GDM1 (cell line): ENCODE measurements around the gene HNRNPF.
"Not testable (repeated sequence)": the region's sequence is repeated elsewhere in the genome, so short reads cannot be mapped to it uniquely, and the experiment has no call there.

Experiments
- DNase-seq: peaks from one replicate; lab custom pipeline; 2025; lab: John Stamatoyannopoulos, UW

HNRNPF gene

DNA sequence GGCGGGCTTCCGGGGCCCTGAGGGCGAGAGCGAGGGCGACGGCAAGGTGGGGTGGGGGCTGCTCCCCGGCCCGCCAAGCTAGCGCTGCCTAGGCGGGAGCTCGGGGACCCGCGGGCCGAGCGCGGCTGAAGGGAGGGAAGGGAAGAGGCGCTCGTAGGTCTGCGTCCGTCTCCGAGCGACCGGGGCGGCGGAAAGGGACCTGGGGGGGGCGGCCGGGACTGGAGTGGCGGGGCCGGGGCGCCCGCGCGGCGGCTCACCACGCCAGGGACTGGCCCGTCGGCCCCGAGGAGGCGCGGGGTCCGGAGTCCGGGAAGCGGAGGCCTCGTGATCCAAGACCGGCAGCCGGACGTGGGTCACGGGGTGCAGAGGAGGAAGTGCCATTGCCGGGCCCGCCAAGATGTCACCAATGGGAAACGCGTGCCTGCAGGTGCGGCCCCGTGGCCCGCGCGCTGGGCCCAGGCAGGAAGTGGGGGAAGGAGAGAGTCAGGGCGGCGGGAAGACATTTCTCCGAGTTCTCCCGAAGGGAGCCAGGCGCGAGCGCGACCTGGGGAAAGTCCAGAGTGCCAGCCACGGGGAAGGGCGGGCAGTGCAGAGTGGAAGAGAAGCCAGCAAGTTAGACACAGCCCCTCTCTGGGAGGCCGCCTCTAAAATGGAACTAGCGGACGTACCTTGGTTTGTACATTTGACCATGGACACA, 11.9 kb downstream of the HNRNPF start:
- no peak for DNase-seq

DNA sequence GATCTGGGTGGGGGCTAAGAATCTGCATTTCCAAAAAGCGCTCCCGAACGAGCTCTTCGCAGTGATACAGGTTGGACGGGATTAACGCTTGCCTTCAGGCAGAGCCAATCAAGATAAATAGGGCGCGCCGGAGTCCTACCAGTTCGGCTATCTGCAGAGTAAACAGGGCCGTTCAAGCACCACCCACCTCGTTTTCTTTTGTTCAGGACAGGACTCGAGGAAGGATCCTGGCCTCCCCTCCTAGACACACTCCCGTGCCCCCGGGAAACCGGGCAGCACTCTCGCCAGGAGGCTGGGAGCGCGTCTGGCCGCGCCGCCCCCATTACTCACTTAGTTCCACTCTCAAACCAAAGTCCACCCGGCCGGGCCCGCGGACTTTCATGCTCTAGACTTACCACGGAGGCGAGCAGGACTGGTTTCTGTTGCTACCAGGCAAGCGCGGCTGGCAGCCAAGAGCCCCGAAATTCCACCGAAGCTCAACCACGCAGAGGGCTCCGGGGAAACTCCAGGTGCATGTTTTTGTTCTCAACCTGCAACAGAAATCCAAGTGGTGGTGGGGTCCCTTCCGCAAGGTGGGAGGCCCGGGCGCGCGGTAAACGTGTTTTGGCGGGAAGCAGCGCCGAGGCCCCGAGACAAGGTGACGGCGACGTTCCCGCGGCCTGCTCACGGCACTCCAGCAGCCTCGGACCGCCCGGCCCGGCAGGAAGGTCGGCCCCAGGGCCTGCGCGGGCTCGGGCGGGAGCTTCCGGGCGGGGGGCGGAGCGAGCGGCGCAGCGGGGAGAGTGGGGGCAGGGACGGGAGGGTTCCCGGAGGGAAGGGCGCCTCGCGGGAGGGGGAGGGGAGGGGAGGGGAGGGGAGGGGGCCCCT, 12.7 kb downstream of the HNRNPF start:
- DNase-seq, result no peak

DNA sequence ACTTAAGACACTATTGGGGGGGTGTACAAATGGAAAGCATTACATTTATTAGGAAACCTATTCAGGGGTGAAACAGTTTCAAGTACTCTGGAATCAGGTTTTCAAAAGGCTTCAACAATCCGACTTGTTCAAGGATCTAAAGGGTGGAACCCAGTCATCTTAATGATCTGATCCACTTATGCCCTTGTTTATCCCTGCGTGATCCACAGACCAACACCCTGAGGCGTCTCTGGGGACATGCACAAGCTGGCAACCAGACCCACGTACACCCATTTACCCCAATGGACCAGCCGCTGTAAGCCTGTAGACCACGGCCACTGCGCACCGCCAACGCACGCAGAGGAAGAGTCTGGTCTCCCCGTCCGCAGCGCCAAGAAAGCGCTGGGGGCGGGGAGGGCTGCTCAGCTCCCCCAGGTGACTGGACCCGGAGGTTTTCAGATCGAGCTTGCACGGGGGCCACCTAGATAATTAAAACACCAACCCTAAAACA, 13.4 kb downstream of the HNRNPF start:
- no peak for DNase-seq

DNA sequence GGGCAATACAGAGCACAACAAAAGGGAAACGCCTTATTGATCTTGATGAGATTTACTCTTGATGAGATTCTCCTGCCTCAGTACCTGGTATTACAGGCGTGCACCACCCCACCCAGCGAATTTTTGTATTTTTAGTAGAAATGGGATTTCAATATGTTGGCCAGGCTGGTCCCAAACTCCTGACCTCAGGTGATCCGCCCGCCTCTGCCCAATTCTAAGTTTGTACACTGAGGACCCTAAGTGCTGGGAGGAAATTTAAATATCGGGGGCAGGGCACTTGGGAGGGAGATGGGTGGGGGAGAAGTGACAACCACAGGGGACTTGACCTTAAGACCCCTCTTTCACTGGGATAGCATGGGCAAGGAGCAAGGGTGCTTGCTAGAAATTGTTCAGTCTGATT, 14.1 kb downstream of the HNRNPF start:
- DNase-seq, result no peak

DNA sequence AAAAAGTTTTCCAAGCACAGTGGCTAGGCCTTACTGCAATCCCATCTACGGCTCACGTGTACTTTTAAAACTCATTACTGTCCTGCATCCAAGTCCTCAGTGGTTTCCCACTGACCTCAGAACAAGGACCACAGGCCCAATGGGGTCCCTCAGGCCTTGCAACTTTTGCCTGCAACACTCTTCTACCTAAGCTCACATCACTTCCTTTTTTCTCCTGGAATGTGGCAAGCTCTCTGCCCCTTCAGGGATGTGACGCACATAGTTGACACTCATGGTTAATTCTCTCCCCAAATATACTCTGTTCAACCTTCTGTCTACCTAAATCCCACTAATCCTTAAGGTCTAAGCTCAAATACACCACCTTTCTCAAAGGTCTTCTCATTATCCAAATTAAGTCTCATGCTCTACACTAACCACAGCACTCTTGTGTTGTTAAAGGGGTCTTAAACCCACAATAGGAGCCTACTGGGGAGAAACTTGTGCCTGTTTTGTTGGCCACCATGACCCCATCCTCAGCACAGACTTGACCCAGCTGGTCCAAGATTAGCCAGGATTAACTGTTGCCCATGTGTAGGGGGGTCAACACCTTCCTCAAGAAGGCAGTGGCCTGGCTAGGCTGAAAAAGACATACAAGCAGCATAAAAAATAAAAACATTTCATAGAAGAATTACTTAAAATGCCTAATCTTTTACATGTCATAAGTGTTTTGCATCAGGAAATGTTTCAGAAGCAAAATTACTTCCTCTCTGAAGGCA, 15.2 kb downstream of the HNRNPF start:
- DNase-seq, result no peak

DNA sequence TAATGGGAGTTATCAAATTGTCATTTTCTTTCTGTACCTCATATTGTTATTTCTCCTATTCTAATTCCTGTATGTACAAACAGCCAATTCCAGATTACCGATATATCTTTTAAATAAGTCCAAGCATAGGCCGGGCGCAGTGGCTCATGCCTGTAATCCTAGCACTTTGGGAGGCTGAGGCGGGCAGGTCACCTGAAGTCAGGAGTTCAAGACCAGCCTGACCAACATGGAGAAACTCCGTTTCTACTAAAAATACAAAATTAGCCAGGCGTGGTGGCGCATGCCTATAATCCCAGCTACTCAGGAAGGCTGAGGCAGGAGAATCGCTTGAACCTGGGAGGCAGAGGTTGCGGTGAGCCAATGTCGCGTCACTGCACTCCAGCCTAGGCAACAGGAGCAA, 15.8 kb downstream of the HNRNPF start:
- not testable (repeated sequence) for DNase-seq

DNA sequence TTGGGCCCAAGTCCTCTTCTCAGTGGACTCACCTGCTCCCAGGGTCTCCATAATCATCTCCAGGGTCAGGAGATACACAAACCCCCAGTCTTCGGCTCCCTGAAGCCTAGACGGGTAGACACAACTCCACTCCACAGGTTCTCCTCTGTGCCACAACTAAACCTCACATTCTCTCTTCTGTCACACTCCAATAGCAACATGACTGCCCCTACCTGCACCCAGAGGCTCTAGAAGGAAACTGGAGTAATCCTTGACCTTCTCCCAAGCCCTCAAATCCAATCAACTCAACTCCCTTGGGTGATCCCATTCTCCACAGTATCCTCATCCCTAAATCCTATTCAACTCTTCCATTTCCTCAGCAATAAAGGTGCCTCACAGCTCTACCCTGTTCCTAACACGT, 16.2 kb downstream of the HNRNPF start:
- no peak for DNase-seq

DNA sequence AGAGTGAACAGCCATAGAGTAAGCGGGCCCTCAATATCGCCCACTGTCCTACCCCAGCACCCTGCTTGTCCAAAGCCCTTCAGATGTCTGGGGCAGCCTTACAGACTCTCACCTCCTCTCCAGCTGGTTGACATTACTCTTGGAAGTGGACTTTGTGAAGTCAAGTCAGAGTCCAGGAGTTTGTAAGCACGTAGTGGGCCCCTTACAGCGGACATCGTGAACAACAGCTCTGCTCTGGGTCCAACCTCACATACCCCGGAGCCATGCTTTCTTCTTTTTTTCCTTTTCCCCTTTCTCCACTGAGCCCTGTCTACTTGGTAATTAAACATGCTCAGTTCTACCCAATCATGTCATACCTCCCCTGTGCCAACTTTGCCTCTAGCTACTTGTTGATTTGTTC, 17.5 kb downstream of the HNRNPF start:
- DNase-seq, result no peak

DNA sequence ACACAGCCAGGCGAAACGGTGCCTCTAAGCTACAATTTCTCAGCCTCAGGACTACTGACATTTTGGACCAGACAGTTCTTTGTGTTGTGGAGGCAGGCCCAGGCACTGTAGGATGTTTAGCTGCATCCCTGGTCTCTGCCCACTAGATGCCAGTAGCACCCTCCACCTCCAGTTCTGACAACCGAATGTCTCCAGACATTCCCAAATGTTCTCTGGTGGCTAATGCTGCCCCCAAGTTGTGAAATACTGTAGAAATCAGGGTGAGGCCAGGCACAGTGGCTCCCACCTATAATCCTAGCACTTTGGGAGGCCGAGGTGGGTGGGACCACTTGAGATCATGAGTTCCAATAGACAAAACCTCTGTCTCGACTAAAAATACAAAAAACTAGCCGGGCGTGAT, 18.2 kb downstream of the HNRNPF start:
- no peak for DNase-seq

DNA sequence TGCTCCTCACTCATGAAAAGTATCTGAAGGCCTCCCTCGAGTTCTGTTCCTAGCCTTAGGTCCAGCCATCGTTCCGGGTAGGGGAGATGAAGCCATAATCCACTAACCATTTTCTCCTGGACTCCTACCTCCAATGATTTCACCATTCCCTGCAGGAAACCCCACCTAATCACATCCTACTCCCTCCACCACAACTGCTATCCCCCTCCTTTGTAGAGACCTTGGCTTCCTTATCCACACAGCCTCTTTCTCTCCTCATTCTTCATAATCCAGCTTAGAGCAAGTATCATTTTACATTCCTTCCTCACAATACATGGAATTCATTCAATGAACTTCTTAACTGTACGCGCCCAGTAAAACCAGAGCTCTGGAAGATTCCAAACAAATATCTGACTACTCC, 18.7 kb downstream of the HNRNPF start:
- no peak for DNase-seq

DNA sequence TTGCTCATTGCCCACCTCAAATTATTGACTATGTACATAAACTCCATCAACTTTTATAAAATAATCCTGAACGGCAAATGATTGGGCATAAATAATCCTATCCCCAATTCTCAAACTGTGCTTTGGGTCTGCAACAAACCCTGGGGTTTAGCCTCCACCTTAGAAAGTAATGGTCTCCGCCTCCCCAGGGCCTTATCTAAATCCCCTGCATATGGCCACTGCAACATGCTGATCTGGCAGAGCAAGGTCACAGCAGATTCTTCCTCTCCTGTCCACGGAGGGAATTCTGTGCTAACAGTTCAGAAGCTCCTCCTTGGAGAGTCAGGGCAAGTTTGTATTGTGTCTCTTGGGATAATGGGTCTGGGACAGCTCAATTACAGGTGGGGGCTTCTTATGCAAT, 19.1 kb downstream of the HNRNPF start:
- DNase-seq, result no peak

DNA sequence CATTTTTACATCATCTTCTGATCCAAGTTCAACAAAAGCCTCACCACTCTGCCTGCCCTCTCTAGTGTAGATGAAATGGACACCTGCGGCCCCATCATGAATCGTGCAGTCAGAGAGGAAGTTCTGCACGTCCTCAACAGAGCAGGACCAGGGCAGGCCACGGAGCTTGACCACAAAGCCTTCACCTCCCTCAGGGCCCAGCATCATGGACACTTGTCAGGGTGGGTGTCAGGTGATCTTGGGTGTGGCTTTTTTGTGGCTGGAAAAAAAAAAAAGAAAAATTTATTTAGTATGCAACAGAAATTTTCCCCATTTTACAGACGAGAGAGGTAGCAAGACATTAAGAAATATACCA, 21.3 kb downstream of the HNRNPF start:
- no peak for DNase-seq

DNA sequence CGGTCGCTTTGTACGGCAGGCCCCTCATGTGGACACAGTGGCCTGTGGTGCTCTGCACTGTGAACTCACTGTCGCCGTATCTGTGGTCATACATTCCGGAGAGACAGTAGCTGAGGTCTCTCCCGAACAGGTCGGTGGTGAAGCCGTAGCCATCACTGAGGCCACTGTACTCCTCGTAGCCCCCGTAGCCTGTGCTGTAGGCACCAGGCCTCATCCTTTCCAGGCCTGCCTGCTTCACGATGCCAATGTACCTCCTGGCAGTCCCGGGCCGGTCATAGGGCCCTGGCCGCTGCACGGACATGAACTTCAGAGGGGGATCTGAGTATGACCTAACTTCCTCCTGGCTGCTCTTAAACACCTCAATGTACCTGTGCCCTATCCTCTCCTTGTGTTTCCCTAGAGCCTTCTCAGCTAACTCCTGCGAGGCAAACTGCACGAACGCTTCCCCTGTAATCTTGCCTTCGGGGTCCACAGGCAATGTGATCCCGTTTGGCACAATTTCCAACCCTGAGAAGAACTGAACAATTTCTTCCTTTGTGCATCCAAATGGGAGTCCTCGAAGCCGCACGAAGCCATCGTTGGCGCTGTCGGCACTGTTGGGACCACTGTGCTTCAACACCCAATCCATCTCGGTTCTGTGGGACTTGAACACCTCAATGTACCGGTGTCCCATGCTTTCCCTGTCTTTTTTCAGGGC, 21.9 kb downstream of the HNRNPF start:
- DNase-seq, result no peak

DNA sequence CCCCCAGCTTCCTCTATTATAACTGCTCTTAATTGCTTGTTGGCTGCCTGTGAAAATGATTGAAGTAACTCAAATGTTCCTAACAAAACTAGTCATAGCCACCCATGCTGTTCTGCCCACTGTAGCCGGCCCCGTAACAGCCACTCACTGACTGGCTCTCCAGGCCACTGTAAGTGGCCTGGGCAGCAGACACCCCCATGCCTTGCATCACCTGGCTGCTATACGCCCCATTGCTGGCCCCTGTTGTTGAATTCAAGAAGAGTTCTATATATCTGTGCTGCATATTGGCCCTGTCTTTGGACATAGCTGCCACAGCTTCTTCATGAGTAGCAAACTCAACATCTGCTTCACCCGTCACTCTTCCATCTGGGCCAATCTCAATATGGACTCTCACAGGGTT, 22.4 kb downstream of the HNRNPF start:
- no peak for DNase-seq

DNA sequence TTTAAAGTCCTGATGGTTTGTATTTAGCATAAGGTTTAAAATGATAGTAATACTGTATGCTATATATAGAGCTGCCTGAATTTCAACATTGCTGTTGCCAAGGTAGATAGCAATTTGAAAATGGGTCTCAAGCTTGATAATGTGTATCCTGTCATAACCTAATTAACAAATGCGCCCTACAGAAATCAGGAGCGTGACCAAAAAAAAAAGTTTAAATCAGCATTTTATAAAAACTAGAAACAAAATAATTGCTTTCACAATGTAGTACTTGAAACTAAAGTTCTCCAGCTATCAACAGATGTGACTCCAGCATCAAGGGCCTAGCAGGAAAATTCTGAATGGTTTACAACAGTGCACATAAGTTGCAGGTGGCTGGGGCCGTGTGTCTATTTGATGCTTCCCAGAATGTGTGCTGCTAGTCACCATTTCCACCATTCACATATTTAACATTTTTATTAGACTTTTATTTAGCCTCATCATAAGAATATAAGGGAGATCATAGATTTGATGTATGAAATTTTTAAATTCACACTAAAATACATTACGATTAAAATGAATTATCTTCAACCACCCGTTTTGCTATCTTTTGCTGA, 23.5 kb downstream of the HNRNPF start:
- no peak for DNase-seq

DNA sequence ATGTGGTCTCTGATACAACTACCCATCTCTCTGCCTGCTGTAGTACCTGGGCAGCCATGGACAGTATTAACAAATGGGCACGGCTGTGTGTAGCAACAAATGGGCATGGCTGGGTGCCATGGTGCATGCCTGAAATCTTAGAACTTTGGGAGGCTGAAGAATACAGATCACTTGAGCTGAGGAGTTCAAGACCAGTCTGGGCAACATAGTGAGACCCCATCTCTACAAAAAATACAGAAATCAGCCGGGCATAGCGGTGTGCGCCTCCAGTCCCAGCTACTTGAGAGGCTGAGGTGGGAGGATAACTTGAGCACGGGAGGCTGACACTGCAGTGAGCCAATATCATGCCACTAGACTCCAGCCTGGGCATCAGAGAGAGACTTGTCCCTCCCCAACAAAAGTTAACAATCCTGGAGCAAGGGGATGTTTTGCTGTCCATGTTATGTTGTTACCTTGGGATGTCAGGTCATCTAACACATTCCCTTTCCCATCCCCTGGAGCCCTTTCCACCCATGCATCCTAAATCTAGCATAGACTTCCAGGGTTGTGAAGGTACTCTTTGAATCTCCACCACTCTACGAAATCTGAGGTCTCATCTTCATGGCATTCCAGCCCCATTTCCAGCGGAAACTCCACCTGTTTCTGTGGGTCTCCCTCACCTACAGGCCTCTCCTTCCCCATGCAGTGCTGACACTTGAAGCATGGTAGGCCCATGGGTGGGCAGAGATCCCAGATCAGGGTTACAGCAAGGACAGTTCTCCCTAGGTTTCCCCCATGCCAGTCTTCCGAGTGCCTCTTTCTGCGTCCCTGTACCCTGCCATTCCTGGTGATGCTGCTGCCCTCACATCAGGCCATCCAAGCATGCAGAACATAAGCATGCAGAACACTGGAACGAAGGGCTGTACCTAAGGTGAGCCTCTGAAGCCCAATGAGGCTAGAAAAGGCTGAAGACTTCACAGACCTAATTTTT, 24.4 kb downstream of the HNRNPF start:
- no peak for DNase-seq

DNA sequence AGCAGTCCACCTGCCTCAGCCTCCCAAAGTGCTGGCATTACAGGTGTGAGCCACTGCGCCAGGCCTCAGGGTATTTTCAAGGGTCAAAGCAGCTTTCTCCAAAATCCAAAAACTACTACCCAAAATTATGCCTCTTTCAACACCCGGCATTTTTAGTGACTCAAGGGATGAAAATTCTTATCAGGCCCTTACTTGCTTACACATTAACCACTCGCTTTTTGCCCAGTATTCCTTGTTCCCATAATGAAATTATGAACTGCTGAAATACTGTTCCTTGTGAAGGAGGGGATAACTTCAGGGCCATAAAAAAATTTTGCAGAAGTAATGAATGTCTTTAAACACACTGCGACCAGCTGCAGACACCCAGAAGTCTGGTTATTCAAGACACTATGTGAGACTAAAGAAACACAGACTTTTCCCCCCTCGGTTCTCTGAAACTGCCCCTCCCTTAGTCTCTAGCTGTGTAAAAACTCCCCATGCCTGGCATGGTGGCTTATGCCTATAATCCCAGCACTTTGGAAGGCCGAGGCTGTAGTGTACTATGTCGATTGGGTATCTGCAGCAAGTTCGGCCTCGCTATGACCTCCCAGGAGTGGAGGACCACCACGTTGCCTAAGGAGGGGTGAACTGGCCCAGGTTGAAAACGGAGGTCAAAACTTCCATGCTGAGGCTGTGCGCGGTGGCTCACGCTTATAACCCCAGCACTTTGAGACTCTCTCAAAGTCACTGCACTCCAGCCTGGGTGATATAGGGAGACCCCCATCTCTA, 25.6 kb downstream of the HNRNPF start:
- DNase-seq, result no peak

DNA sequence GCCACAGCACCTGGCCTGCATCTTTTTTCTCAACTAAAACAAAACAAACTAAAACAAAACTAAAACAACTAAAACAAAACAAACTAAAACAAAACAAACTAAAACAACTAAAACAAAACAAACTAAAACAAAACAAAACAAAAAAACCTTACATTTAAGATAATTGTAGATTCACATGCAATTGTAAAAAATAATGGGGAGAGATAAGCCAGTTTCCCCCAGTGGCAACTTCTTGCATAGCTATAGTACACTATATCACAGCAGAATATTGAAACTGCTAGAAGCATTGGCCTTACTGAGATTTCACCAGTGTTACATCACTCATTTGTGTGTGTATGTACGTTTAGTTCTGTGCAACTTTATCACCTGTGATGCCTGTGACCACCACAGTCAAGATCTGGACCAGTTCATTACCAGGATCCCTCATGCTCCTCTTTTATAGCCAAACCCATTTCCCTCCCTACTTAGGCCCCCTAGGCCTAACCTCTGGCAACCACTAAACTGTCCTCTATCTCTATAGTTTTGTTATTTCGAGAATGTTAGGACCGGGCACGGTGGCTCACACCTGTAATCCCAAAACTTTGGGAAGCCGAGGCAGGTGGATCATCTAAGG, 28.3 kb downstream of the HNRNPF start:
- no peak for DNase-seq

DNA sequence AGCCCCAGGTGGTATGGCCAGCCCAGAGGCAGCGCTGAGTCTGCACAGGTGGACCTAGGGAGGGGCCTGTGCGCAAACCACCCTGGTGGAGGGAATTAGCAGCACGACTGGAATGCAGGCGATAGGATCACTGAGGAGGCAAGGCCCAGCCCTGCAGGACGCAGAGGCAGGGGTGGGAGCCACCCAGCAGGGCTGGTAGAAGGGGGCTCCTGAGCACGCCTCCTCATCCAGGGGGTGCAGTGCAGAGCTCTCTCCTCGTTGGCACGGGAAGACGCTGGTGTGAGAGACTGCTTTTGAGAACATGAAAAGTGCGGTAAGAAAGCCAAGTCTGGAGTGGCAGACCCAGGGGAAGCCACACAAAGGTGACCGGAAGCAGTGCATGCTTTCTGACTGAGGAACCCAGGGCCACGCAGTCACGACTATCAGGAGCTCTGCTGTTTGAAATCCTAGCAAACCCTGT, 31.5 kb downstream of the HNRNPF start:
- no peak for DNase-seq
